ENCODE results near the gene OR52N4.
"Not testable (repeated sequence)": the region's sequence is repeated elsewhere in the genome, so short reads cannot be mapped to it uniquely, and the experiment has no call there.

Gene OR52N4

GRCh38 chr11:5716518-5716917 is 37.5 kb upstream of the OR52N4 start:
- not testable (repeated sequence) for H3K36me3 ChIP-seq (replicated peaks in 1 of 2; ENCODE audit: control insufficient read depth in 2 of 2, insufficient read depth in 2 of 2, low read length in 2 of 2); H3K4ac ChIP-seq (ENCODE audit: low read length); H3K79me1 ChIP-seq (ENCODE audit: low read depth, low read length); H3K14ac ChIP-seq (ENCODE audit: low read length); H4K91ac ChIP-seq (ENCODE audit: low read depth, low read length, poor library complexity); H3K23ac ChIP-seq (ENCODE audit: low read depth, low read length, poor library complexity); H2BK12ac ChIP-seq (ENCODE audit: low read length); H2AK5ac ChIP-seq (ENCODE audit: low read depth, low read length); H3K27ac ChIP-seq (replicated peaks; ENCODE audit: low read length); H2AFZ ChIP-seq (ENCODE audit: low read length); H3K4me1 ChIP-seq (ENCODE audit: control insufficient read depth in 2 of 2, insufficient read depth in 1 of 2, low read depth in 1 of 2, low read length in 2 of 2); H4K8ac ChIP-seq (ENCODE audit: low read depth, low read length); H3K27me3 ChIP-seq (ENCODE audit: control insufficient read depth in 3 of 3, insufficient read depth in 3 of 3, low read depth in 1 of 3, low read length in 3 of 3); H3K4me3 ChIP-seq (ENCODE audit: low read length in 2 of 2); DNase-seq (ENCODE audit: low spot score); H3K4me2 ChIP-seq (ENCODE audit: insufficient read depth, low read length, poor library complexity, severe bottlenecking); H3K18ac ChIP-seq (ENCODE audit: low read length); H3K9me3 ChIP-seq (replicated peaks in 1 of 2; ENCODE audit: control insufficient read depth in 2 of 2, insufficient read depth in 1 of 2, low read depth in 1 of 2, low read length in 2 of 2); H2BK120ac ChIP-seq (ENCODE audit: low read depth, low read length); H2BK15ac ChIP-seq (ENCODE audit: low read length); H2BK5ac ChIP-seq (ENCODE audit: low read length); H3K9ac ChIP-seq (ENCODE audit: low read depth, low read length, poor library complexity)
- no CpG with 5 or more reads among the region's 1 CpG for WGBS, 2 donors (ENCODE audit: extremely low coverage in 2 of 2, insufficient read length in 2 of 2, insufficient replicate concordance in 1 of 2)

GRCh38 chr11:5719703-5720495 is 34.1 kb upstream of the OR52N4 start:
- Histone ChIP-seq H3K23ac (ENCODE audit: low read depth, low read length, poor library complexity) (no peak overlapping the region), H3K36me3 (replicated peaks in 1 of 2; ENCODE audit: control insufficient read depth in 2 of 2, insufficient read depth in 2 of 2, low read length in 2 of 2) (no peaks in the 10 kb centered on the region), H3K14ac (ENCODE audit: low read length) (no peak overlapping the region), H3K4me1 (ENCODE audit: control insufficient read depth in 2 of 2, insufficient read depth in 1 of 2, low read depth in 1 of 2, low read length in 2 of 2) (no peaks in the 10 kb centered on the region), H2BK12ac (ENCODE audit: low read length) (no peak overlapping the region), H2BK5ac (ENCODE audit: low read length) (no peak overlapping the region), H3K9ac (ENCODE audit: low read depth, low read length, poor library complexity) (no peak overlapping the region), H2BK15ac (ENCODE audit: low read length) (no peak overlapping the region), H3K27ac (replicated peaks; ENCODE audit: low read length) (no peak overlapping the region), H3K9me3 (replicated peaks in 1 of 2; ENCODE audit: control insufficient read depth in 2 of 2, insufficient read depth in 1 of 2, low read depth in 1 of 2, low read length in 2 of 2) (no peaks in the 10 kb centered on the region), H2AFZ (ENCODE audit: low read length) (no peak overlapping the region), H4K91ac (ENCODE audit: low read depth, low read length, poor library complexity) (peak overlapping the region; percentile 19), H3K4me2 (ENCODE audit: insufficient read depth, low read length, poor library complexity, severe bottlenecking) (no peak overlapping the region), H3K27me3 (ENCODE audit: control insufficient read depth in 3 of 3, insufficient read depth in 3 of 3, low read depth in 1 of 3, low read length in 3 of 3) (no peaks in the 10 kb centered on the region), H3K4me3 (ENCODE audit: low read length in 2 of 2) (no peak overlapping the region), H3K18ac (ENCODE audit: low read length) (no peak overlapping the region), H3K4ac (ENCODE audit: low read length) (no peak overlapping the region), H2AK5ac (ENCODE audit: low read depth, low read length) (no peak overlapping the region), H4K8ac (ENCODE audit: low read depth, low read length) (no peak overlapping the region), H3K79me1 (ENCODE audit: low read depth, low read length) (no peaks in the 10 kb centered on the region), H2BK120ac (ENCODE audit: low read depth, low read length) (no peak overlapping the region)
- DNase-seq (ENCODE audit: low spot score), result no peak
- no CpG with 5 or more reads among the region's 3 CpGs for WGBS, 2 donors (ENCODE audit: extremely low coverage in 2 of 2, insufficient read length in 2 of 2, insufficient replicate concordance in 1 of 2)

- no peak overlapping the region for H4K8ac ChIP-seq (ENCODE audit: low read depth, low read length)
- H3K27ac ChIP-seq (replicated peaks; ENCODE audit: low read length), result no peak overlapping the region
- no peaks in the 10 kb centered on the region for H3K4me1 ChIP-seq (ENCODE audit: control insufficient read depth in 2 of 2, insufficient read depth in 1 of 2, low read depth in 1 of 2, low read length in 2 of 2)
- no peak overlapping the region for H3K4ac ChIP-seq (ENCODE audit: low read length)
- no peak overlapping the region for H3K14ac ChIP-seq (ENCODE audit: low read length)
- no peak overlapping the region for H3K9ac ChIP-seq (ENCODE audit: low read depth, low read length, poor library complexity)
- no peaks in the 10 kb centered on the region for H3K27me3 ChIP-seq (ENCODE audit: control insufficient read depth in 3 of 3, insufficient read depth in 3 of 3, low read depth in 1 of 3, low read length in 3 of 3)
- H3K9me3 ChIP-seq (replicated peaks in 1 of 2; ENCODE audit: control insufficient read depth in 2 of 2, insufficient read depth in 1 of 2, low read depth in 1 of 2, low read length in 2 of 2), result peaks cover 0 to 2% of the 10 kb centered on the region in 2 donors
- no peak overlapping the region for H3K18ac ChIP-seq (ENCODE audit: low read length)
- no peak overlapping the region for H3K4me2 ChIP-seq (ENCODE audit: insufficient read depth, low read length, poor library complexity, severe bottlenecking)
- H2BK120ac ChIP-seq (ENCODE audit: low read depth, low read length), result no peak overlapping the region
- no peak overlapping the region for H2AK5ac ChIP-seq (ENCODE audit: low read depth, low read length)
- no peak overlapping the region for H3K4me3 ChIP-seq (ENCODE audit: low read length in 2 of 2)
- no peak overlapping the region for H4K91ac ChIP-seq (ENCODE audit: low read depth, low read length, poor library complexity)
- H2BK5ac ChIP-seq (ENCODE audit: low read length), result no peak overlapping the region
- no peak overlapping the region for H3K23ac ChIP-seq (ENCODE audit: low read depth, low read length, poor library complexity)
- no peaks in the 10 kb centered on the region for H3K79me1 ChIP-seq (ENCODE audit: low read depth, low read length)
- no peak for DNase-seq (ENCODE audit: low spot score)
- H2BK15ac ChIP-seq (ENCODE audit: low read length), result no peak overlapping the region
- H3K36me3 ChIP-seq (replicated peaks in 1 of 2; ENCODE audit: control insufficient read depth in 2 of 2, insufficient read depth in 2 of 2, low read length in 2 of 2), result no peaks in the 10 kb centered on the region
- H2AFZ ChIP-seq (ENCODE audit: low read length), result no peak overlapping the region
- no peak overlapping the region for H2BK12ac ChIP-seq (ENCODE audit: low read length)
- WGBS, 2 donors (ENCODE audit: extremely low coverage in 2 of 2, insufficient read length in 2 of 2, insufficient replicate concordance in 1 of 2), result no CpG with 5 or more reads among the region's 2 CpGs
These were observed 31.4 kb upstream of the OR52N4 start for GRCh38 chr11:5722622-5723021.

GRCh38 chr11:5726351-5726750 is 27.7 kb upstream of the OR52N4 start:
- Histone ChIP-seq H3K27ac (replicated peaks; ENCODE audit: low read length) (no peak overlapping the region), H2AK5ac (ENCODE audit: low read depth, low read length) (no peak overlapping the region), H3K23ac (ENCODE audit: low read depth, low read length, poor library complexity) (no peak overlapping the region), H3K18ac (ENCODE audit: low read length) (no peak overlapping the region), H2BK15ac (ENCODE audit: low read length) (no peak overlapping the region), H2BK5ac (ENCODE audit: low read length) (no peak overlapping the region), H3K79me1 (ENCODE audit: low read depth, low read length) (no peaks in the 10 kb centered on the region), H3K14ac (ENCODE audit: low read length) (no peak overlapping the region), H2AFZ (ENCODE audit: low read length) (no peak overlapping the region), H4K91ac (ENCODE audit: low read depth, low read length, poor library complexity) (no peak overlapping the region), H2BK120ac (ENCODE audit: low read depth, low read length) (no peak overlapping the region), H3K4me2 (ENCODE audit: insufficient read depth, low read length, poor library complexity, severe bottlenecking) (no peak overlapping the region), H3K4ac (ENCODE audit: low read length) (no peak overlapping the region), H3K4me3 (ENCODE audit: low read length in 2 of 2) (no peak overlapping the region), H3K9ac (ENCODE audit: low read depth, low read length, poor library complexity) (no peak overlapping the region), H3K4me1 (ENCODE audit: control insufficient read depth in 2 of 2, insufficient read depth in 1 of 2, low read depth in 1 of 2, low read length in 2 of 2) (no peaks in the 10 kb centered on the region), H3K27me3 (ENCODE audit: control insufficient read depth in 3 of 3, insufficient read depth in 3 of 3, low read depth in 1 of 3, low read length in 3 of 3) (no peaks in the 10 kb centered on the region), H2BK12ac (ENCODE audit: low read length) (no peak overlapping the region), H3K9me3 (replicated peaks in 1 of 2; ENCODE audit: control insufficient read depth in 2 of 2, insufficient read depth in 1 of 2, low read depth in 1 of 2, low read length in 2 of 2) (peaks cover 0 to 2% of the 10 kb centered on the region in 2 donors), H4K8ac (ENCODE audit: low read depth, low read length) (no peak overlapping the region), H3K36me3 (replicated peaks in 1 of 2; ENCODE audit: control insufficient read depth in 2 of 2, insufficient read depth in 2 of 2, low read length in 2 of 2) (no peaks in the 10 kb centered on the region)
- no CpG with 5 or more reads among the region's 1 CpG for WGBS, 2 donors (ENCODE audit: extremely low coverage in 2 of 2, insufficient read length in 2 of 2, insufficient replicate concordance in 1 of 2)
- DNase-seq (ENCODE audit: low spot score), result no peak

All from neuronal stem cell (in vitro differentiated cells).